GM10248 (cell line): ENCODE measurements around the gene PHEX.

ENCODE experiments used
- CTCF ChIA-PET: fragments of 300-600 bp; sonication (Branson Sonifier 250); formaldehyde crosslinking; extraction: SDS; loops from one replicate; lab custom pipeline; 2021; ENCODE audit warnings: antibody characterized with exemption; lab: Yijun Ruan, JAX
- POLR2A ChIA-PET: fragments of 350-650 bp; sonication (Branson Sonifier 250); formaldehyde crosslinking; extraction: SDS; loops from one replicate; lab custom pipeline; 2020; ENCODE audit warnings: antibody characterized with exemption; lab: Yijun Ruan, JAX
- DNase-seq: peaks from one replicate; pipeline ENCODE4 v3.0.0; 2012; ENCODE audit errors: extremely low spot score
- CTCF ChIP-seq: IDR thresholded peaks from 2 replicates; pipeline ENCODE4 v1.5.1; 2012; ENCODE audit warnings: mild to moderate bottlenecking, low read depth; ENCODE audit errors: extremely low read depth, missing control alignments, control extremely low read depth

Gene PHEX

GRCh38 chrX:22300130-22300529 lies 268.0 kb downstream of the PHEX start:
- DNase-seq: no peak
- no peak for TF ChIP-seq CTCF
- ChIA-PET POLR2A (no interaction called here), CTCF (no interaction called here)
